Hepatic stellate cell (primary cell): ENCODE data around the gene TDRD12.

ENCODE experiments used
- DNase-seq: peaks from one replicate; pipeline ENCODE4 v3.0.0; 2011; ENCODE audit warnings: low spot score

TDRD12 gene, protein sequence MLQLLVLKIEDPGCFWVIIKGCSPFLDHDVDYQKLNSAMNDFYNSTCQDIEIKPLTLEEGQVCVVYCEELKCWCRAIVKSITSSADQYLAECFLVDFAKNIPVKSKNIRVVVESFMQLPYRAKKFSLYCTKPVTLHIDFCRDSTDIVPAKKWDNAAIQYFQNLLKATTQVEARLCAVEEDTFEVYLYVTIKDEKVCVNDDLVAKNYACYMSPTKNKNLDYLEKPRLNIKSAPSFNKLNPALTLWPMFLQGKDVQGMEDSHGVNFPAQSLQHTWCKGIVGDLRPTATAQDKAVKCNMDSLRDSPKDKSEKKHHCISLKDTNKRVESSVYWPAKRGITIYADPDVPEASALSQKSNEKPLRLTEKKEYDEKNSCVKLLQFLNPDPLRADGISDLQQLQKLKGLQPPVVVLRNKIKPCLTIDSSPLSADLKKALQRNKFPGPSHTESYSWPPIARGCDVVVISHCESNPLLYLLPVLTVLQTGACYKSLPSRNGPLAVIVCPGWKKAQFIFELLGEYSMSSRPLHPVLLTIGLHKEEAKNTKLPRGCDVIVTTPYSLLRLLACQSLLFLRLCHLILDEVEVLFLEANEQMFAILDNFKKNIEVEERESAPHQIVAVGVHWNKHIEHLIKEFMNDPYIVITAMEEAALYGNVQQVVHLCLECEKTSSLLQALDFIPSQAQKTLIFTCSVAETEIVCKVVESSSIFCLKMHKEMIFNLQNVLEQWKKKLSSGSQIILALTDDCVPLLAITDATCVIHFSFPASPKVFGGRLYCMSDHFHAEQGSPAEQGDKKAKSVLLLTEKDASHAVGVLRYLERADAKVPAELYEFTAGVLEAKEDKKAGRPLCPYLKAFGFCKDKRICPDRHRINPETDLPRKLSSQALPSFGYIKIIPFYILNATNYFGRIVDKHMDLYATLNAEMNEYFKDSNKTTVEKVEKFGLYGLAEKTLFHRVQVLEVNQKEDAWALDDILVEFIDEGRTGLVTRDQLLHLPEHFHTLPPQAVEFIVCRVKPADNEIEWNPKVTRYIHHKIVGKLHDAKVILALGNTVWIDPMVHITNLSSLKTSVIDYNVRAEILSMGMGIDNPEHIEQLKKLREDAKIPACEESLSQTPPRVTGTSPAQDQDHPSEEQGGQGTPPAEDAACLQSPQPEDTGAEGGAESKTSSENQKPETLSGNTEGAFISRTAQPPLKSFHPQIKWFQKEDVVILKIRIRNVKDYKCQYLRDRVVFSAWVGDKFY (N-terminal part only)

DNA sequence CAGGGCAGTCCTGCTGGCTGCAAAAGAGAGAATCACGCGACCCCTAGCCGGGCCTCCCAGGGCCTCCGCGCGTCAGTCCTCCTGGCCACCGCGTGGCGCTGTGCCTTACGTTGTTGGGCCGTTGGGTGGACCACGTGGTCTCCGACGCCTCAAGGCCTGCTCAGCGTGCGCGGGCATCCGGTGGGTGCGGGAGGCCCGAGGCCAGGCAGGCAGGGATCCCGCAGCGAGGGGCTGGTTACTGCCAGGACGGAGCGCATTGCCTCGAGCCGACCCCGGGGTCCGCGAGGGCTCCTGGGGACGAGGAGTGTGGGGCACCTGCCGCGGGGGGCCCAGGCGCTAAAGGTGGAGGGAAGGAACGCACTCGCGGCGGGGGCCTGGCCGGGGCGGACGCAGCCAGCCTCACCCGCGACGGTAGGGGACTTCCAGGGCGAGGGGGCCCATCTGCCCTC lies at the start of gene TDRD12:
TSS of gene TDRD12 (plus strand) at position 157 of the 449 bp plus-strand sequence. CDS start 306 bp downstream, outside the sequence.
- DNase-seq, result no peak

DNA sequence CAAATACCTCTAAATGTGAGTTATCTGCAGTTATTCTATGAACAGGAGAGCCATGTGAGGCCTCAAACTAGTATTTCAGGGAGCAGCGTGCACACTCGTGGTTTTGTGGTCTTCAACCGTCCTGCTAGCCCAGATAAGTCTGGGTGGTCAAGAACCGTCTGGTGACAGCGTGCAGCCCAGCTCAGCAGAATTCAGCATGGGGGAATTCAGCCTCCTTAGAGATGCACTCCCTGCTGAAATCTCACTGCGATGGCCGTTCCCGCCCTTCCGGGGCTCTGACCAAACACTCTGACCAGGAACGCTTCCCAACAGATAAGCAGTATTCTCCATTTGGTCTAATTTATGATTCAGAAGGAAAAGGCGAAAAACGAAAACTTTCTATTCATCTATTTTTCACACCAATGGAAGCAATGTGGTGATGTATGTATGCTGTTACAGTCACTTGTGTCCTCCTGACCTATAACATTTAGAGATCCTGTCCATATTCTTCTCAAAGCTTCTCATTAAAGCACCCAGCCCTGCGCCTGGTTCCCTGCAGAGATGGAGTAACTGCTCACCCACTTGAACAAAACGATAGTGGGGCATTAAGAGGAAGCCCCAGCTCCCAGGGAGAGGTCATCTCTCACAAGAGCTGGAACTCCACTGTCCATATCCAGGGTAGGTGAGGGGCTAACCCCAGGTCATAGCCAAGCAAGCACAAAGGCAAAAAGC lies 47.5 kb upstream of the TDRD12 start:
- DNase-seq, result no peak

DNA sequence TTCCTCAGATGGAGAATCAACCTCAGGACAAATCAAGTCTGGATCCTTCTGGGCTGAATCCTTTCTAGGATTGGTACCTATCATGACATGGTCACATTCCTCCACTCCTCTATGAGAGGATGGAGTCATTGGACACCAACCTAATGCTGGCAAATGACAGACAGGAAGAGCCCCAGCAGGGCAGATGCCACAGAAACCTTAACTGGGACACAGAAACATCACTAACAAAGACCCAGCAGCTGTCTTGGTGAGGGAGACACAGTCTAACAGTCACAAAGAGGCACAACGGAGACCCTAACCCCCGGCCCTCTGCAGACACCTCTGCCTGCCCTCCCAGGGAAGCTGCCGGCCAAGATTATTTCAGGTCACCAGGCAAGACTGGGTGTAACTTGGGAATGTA lies 46.7 kb upstream of the TDRD12 start:
- DNase-seq, result no peak

DNA sequence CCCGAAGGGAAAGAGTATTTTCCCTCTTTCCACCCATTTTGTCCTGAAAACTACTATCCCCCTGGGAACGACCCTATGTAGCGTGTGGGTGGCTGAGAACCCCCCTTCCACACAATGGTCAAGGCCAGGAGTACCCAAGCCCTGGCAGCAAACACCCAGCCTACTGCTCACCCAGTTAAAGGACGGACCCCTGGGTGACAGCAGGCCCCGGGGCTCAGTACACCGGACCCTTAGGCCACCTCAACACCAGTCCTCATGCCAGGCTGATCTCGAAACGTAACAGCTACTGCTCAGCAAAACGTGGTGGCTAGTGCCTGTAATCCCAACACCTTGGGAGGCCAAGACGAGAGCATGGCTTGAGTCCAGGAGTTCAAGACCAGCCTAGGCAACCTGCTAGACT lies 46.0 kb upstream of the TDRD12 start:
- no peak for DNase-seq

DNA sequence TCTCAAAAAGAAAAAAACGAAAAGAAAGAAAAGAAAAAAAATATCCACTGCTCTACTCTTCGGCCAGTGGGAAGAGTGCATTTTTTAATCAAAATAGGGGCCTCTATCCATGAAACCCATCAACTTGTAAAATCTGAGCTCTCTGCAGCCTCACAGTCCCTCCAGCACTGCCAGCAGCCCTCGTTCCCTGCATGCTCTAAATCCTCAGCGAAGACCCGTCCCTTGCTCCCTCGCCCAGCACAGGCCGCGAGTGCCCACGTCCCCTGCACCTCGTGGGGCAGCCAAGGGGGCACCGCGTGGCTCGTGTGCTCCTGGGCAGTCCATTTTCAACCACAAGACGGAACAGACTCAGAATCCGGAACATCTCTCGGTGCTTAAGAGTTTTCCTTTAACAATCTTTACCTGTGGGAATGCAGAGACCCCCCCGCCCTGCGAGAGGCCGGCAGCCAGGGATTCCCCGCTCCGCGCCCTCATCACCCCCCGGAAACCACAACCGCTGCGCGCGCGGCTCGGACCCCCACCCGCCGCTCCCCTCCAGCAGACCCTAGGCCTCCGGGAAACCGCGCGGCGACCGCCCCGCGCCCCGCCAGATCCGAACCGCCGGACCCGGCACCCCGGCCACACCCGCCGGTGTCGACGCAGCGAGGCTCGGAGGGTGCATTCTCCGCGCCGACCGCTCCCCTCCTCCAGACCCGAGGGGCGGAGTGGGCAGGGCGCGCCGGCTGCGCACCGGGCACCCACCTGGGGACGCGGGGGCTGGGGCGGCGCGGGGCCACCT lies 45.2 kb upstream of the TDRD12 start:
- DNase-seq, result no peak

DNA sequence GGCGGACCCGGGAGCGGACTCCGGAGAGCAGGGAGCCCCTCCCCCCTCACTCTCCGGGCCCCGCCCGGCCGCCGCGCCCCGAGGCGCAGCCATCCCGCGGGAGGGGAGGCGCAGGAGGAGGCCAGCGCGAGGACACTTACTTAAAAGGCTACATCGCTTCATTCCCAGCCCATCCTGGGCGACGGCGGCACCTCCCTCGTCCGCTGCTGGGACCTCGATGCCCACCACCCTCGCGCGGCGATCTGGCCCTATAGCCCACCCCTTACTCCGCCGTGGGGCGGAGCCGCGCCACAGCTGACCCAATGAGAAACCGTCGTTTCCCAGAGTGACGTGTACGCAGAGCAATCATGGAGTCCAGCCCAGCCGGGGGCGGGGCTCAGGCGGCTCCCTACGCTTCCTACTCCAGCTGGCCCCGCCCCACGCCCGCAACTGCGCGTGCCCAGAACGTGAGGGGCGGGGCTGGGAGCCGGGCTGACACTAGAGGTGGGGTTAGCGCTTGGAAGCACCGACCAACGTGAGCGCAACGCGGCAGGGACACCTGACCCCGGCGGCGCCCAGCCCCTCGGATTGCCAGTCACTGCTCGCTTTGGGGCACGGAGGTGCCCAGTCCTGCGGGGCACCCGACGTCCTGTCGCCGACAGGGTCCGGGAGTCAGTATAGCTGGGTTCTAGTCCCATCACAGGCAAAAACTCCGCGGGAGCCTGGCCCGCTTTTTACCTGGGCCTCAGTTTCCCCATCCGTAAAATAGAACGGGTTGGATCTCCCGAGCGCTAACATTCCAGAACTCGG lies 44.4 kb upstream of the TDRD12 start, which contains the start of gene ANKRD27:
TSS of gene ANKRD27 (minus strand) at position 250 of the 789 bp plus-strand sequence. CDS start 16,165 bp downstream, outside the sequence.
- DNase-seq, result peak; percentile 99

DNA sequence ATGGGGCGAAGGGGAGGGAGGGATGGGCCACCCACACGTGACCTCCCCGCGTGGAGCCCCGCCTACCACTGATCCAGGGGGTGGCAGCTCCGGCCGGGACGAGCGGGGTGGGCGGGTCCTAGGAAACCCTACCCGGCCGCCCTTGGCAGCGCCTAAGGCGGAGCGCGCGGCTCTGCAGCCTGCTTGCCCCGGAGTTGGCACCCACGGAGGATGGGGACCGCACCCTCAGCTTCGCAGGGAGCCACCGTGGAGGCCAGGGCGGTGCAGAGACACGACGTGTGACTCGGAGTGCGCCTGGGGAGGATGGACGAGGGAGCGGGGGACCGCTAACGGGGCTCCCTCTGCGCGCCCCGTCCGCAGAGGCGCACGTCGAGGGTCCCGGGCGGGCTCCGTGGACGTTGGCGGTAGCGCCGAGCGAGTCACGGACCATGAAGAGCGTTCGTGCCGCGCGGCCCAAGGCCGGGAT lies 43.8 kb upstream of the TDRD12 start, which contains the start of gene RGS9BP:
TSS of gene RGS9BP (plus strand) at position 129 of the 466 bp plus-strand sequence. CDS start 416 bp downstream, outside the sequence.
- DNase-seq, result peak; percentile 84

DNA sequence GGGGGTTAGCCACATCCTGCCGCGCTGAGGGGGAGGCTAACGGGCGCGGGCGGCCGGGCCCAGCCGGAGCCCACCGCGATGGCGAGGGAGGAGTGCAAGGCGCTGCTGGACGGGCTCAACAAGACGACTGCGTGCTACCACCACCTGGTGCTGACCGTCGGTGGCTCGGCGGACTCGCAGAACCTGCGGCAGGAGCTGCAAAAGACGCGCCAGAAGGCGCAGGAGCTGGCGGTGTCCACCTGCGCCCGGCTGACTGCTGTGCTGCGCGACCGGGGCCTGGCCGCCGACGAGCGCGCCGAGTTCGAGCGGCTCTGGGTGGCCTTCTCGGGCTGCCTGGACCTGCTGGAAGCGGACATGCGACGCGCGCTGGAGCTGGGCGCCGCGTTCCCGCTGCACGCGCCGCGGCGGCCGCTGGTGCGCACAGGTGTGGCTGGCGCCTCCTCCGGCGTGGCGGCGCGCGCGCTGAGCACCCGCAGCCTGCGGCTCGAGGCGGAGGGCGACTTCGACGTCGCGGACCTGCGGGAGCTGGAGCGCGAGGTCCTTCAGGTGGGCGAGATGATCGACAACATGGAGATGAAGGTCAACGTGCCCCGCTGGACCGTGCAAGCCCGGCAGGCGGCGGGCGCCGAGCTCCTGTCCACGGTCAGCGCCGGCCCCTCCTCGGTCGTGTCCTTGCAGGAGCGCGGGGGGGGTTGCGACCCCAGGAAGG lies 43.2 kb upstream of the TDRD12 start:
- DNase-seq, result no peak

DNA sequence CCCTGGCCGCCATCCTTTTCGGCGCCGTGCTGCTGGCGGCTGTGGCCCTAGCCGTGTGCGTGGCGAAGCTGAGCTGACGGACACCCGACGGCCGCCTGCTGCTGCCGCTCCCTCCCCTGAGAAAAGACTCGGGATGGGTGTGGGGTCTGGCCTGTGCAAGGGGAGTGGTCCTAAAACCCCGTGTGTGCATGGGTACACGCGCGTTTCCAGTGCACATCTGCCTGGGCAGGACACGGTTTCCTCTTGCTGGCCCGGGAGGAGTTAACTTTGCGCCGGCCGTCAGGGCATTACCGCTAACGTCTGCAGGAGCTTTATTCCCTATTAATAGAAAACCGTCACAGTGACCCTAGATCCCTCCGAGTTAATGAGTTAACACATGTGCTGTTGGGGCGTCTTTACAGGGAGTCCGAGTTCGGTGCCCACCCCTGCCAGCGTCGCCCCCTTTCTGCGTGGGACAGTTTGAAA lies 42.6 kb upstream of the TDRD12 start:
- DNase-seq, result no peak

DNA sequence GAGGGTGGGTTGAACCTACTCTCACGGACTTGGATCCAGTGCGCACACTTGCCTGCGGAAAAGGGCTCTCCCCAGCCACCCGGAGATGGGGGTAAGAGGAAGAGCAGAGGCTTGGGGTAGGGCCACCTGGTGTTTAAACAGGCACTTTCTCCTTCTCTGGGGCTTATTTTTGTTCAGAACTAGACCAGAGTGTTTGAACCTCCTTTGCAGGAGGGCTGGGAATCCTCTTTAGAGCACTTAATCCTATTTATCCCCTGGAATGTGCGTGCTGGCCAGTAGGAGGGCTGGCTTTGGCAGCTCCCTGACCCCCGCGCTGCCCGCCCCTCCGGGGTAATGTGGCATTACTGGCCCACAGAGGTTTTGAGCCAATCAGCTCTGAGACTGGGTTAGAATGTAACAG lies 41.9 kb upstream of the TDRD12 start:
- DNase-seq, result no peak

DNA sequence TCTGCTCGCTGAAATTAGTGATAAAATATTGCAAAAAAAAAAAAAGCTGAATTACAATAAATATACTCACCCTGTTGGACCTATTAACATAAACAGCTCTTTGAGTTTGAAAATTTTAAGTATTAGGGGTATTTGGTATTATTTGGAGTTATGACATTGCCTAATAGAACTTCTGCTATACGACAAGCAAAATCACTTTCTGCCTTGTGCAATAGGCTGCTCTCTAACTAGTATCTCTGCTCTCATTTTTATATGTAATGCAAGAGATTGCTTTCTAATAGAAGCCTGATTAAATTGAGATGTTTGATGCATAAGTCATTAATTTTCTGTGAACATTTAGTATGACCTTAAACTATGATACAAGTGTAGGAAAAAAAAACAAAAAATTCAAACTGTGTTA lies 38.6 kb upstream of the TDRD12 start:
- DNase-seq, result no peak

DNA sequence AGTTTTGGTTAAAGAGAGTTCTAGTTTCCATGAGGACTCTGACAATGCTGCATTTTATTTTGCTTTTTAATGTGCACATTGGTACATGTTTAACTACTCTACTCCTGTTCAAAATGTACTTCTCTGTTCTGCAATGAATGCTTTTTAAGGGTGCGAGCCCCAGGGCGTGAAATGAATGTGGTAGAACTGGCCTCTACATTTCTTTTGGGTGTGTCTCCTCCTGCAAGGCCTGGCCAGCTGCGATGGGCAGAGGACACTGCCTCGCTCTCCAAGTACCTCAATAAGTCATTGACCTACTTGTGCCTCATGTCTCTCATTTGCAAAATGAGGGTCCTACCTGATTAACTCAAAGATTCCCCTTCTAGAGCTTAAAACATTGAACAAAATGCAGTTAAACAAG lies 37.2 kb upstream of the TDRD12 start:
- DNase-seq, result no peak

DNA sequence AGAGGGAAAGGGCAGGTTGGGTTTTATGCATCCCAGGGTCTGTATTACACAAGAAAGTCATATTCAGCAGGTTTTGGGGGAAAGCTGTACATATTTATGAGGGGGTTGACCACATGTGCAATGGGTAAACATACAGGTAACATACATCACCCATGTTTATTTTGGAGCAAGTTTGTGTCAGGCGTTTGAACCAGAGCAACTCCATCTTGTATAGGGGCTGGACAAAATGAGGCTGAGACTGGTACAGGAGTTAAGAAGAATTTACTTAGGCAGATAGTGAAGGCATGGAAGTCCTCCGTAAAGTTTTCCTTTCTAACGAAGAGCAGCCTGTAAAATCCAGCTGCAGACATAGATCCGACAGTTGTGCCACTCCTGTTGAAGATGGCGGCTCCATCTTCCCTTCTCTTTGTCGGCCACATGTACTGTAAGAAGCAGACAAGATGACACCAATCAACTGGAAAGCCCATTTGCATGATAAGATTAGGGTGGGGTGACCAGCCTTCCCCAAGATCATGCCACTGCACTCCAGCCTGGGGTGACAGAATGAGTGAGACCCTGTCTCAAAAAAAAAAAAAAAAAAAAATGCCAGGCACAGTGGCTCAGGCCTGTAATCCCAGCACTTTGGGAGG lies 32.6 kb upstream of the TDRD12 start:
- no peak for DNase-seq

DNA sequence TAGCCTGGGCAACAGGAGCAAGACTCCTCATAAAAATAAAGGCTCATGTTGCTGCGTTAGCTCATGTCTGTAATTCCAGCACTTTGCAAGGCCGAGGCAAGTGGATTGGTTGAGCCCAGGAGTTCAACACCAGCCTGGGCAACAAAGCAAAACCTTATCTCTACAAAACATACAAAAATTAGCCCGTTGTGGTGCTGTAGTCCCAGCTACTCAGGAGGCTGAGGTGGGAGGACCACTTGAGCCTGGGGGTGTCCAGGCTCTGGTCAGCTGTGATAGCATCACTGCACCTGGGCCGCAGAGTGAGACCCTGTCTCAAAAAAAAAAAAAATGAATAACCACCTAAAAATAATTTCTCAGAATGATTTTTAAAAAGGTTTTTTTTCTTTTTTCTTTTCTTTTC lies 31.9 kb upstream of the TDRD12 start:
- no peak for DNase-seq

DNA sequence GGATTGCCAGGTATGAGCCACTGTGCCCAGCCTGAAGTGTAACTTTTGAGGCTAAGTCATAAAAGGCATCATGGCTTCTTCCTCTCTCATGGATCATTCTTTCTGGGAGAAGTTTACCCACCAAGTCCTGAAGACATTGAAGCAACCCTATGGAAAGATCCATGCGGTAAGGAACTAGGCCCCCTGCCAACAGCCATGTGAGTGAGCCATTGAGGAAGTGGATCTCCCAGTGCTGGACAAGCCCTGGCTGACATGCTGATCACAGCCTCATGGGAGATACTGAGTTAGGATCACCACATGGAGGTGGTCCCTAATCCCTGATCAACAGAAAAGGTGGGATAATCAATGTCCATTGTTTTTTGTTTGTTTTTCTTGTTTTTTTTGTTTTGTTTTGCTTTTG lies 31.3 kb upstream of the TDRD12 start:
- no peak for DNase-seq

DNA sequence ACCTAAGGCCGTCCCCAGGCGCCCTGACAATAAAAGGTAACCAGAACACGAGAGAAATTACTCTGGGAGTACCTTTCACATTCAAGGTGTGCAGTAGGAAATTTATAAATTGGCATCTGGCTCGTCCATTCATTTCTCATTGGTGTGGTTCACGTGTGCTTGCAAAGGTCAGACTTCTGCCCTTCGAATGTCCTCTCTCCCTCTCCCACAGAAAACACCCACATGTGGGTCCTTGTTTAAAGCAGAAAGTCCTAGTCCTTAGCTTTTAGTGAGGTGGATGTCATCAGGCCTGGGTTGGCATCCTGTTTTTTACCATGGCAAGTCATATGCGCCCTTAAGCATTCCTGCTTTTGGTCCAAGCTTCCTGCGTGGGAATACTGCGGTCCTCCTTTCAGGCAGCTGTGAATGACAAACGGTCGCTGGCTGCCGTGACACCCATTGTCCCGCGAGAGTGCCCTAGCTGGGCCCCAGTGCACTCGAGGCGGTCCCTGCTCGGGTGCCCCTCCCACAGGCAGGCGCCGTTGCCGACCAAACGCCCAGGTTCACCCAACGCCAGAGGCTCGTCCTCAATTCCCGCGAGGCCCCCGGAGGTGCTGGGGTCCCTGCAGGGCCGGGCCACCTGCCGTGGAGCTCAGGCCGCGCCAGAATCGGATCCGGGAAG lies 28.1 kb upstream of the TDRD12 start, which contains the start of gene NUDT19:
TSS of gene NUDT19 (plus strand) at position 531 of the 661 bp plus-strand sequence. CDS start 140 bp downstream, outside the sequence.
- peak; percentile 87 for DNase-seq

DNA sequence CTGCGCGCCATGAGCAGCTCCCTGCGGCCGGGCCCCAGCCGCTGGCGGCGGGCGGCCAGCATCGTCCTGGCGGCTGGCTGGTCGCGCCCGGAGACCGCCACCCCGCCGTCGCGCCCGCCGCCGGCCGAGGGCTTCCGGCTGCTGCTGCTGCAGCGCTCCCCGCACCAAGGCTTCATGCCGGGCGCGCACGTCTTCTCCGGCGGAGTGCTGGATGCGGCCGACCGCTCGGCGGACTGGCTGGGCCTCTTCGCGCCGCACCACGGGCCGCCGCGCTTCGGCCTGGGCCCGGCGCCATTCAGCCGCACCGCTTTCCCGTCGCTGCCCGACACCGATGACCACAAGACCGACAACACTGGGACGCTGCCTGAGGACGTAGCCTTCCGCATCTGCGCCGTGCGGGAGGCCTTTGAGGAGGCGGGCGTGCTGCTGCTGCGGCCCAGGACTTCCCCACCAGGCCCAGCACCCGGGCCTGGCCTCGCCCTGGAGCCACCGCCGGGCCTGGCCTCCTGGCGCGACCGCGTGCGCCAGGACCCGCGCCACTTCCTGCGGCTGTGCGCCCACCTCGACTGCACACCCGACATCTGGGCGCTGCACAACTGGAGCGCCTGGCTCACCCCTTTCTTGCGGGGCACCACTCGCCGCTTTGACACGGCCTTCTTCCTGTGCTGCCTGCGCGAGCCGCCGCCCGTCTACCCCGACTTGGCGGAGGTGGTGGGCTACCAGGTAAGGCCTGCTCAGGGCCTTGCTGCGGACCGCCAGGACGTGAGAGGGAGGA lies 27.4 kb upstream of the TDRD12 start:
- peak; percentile 64 for DNase-seq
